GM18951 (cell line): ENCODE data around the gene LCN10.
A peak's percentile ranks its signal among the peaks of the same experiment; 100 is the strongest.

ENCODE experiments used
- POLR2A ChIP-seq: IDR thresholded peaks from 4 replicates; pipeline ENCODE4 v1.6.1; 2011; ENCODE audit warnings: mild to moderate bottlenecking; ENCODE audit not compliant: insufficient read length, insufficient read depth; ENCODE audit errors: extremely low read depth
- in situ Hi-C: fragments of 300-500 bp; cut with MboI; formaldehyde crosslinking; loops from one replicate; pipeline ENCODE4 v1.12.0; 2022; ENCODE audit warnings: low sequenced_read_pairs, mixed read lengths, inconsistent platforms; ENCODE audit not compliant: unreplicated experiment

The LCN10 gene

DNA sequence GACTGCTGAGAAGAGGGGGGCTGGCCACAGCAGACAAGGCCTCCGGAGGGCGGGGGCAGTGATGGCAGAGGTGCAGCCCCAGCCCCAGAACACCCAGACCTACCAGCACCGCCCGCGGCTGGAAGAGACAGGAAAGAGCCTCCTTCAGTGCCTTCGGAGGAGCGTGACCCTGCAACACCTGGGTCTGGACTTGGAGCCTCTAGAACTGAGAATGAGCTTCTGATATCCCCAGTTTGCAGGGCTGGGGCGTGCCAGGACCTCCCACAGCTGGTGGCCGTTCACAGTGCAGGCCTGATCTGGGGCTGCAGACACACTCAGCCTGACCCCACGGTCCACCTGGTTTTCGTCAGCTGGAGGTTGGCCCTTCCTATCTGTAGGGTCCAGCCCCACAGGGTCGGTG is 9.1 kb downstream of the LCN10 start:
- TF ChIP-seq POLR2A, result no peak
- in situ Hi-C loops, result no loop called here

DNA sequence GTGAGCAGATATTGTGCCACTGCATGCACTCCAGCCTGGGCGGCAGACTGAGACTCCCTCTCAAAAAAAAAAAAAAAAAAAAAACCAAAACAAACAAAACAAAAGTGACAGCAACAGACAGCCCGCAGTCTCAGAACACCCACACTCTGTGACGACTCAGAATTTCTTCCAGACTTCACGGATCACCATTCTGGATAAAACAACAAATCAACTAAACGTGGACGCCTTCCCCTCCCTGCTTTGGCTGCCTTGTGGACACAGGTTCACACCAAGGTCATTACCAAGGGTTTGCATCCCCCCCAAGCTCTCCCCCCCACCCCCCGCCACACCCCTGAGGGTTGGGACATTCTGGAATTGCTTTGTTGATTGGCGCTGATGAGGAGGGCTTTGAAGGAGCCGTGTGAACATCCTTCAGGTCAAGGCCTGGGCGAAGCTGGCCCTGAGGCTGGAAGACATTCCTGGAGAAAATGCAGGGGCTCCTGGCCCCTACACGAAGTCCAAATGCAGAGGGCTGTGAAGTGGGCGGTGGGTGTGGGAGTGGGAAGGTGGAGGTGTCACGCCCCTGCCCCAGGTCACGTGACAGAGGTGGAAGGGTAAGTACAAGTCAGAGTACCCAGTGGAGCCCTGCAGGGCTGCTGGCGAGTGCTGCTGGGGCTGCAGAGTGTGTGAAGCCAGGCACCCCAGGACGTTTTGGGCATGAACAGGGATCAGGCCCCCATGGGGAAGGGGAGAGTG is 10.1 kb downstream of the LCN10 start:
- in situ Hi-C loops, result no loop called here
- no peak for TF ChIP-seq POLR2A

DNA sequence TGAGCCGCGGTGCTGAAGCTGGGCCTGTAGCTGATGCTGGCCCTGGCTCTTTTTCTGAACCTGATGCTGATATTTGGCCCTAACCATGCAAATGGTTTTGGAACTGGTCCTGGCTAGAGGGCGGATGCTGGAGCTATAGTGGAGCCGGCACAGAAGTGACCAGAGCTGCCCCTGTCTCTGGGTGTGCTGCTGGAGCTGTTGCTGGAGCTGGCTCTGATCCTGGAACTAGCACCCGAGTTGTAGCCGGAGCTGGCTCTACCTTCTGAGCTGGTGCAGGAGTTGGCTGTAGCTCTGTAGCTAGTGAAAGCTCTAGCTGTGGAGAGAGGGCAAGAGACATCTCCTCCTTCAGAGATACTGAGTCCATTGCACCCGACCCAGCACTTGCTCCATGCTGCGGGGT is 12.8 kb downstream of the LCN10 start:
- in situ Hi-C loops, result no loop called here
- no peak for TF ChIP-seq POLR2A

DNA sequence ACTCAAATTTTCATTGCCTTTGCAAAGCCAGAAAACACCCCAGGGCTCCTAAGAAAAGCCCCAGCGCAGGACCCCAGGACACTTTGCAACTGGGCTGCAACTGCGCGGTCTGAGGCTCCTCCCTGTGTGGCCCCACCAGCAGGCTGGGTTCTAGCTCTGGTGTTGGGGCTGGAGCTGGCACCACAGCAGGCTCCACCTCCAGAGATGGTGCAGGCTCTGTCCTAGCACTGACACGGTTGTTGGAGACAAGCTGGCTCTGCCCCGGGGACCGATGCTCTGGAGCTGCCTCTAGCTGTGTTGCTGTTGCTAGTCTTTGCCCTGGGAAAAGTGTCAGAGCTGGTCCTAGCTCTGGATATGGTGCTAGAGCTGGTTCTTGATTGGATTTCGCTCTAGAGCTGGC is 13.6 kb downstream of the LCN10 start:
- no peak for TF ChIP-seq POLR2A
- in situ Hi-C loops, result no loop called here

DNA sequence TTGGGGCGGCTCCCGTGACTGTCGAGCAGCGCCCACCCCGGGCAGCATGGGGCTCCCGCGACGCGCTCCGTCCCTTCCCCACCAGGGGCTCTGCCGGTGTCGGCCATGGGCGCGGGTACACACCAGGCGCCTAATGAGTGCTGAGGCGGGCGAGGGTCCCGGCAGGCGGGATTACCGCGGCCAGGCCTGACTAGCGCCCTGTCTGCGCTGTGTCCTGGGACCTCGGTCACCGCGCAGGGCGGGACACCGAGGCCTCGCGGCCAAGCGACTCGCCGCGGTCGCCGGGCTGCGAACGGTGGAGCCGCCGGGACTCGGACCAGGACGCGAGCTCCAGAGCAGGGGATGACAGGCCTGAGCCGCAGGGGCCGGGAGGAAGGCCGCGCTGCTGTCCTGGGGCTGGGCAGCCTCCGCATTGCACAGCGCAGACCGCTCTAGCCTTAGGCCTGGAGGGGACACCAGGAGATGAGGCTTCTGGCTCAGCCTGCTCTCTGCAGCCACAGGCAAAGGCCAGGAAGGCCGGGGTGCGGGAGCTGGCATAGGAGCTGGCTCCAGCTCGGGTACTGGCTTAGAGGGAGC is 14.1 kb downstream of the LCN10 start:
- in situ Hi-C loops, result no loop called here
- TF ChIP-seq POLR2A, result no peak

DNA sequence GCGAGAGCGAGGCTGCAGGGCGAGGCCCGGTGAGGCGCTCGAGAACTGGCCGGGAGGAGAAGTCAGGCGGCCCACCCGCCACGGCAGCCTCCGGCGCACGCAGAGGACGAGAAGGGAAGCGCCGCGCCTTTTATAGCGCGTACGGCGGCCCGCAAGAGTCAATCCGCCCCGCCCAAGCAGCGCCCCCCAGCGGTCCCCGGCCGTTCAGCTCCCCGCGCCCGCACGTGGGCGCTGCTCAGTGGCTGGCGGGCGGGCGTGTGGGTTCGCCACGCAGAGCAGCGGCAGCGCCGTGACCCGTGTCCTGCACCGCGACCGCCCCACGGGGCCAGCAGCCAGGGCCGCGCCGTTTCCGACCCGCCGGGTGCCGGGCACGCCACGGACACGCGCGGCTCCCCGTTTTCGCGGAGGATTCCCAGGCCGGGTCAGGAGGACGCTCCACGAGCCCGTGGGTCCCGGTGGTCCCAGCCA is 14.6 kb downstream of the LCN10 start:
- in situ Hi-C loops, result no loop called here
- peak; percentile 99 for TF ChIP-seq POLR2A

DNA sequence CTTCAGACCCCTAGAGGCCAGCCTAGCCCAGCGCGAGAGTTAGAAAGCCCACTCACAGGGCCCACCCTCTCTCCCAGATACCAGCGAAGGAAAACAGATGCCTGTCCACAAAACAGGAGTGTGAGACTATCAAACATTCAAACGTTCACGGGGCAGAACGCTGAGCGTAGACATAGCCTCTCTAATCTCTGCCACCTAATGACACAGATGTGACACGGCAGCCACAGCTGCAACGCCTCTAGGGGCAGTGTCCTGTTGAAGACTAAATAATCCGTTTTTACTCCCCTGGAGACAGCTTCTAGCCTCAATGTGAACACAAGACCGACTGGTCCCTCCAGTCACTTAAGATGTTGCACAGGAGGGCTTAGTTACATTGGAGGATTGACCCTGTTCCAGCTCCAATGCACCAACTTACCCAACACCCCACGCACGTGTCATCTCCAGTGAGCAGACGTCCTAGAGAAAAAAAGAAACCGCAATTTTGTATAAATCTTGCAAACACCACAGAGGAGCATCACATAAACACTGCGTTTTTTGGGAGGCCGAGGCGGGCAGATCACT is 16.0 kb downstream of the LCN10 start:
- in situ Hi-C loops, result no loop called here
- TF ChIP-seq POLR2A, result no peak

DNA sequence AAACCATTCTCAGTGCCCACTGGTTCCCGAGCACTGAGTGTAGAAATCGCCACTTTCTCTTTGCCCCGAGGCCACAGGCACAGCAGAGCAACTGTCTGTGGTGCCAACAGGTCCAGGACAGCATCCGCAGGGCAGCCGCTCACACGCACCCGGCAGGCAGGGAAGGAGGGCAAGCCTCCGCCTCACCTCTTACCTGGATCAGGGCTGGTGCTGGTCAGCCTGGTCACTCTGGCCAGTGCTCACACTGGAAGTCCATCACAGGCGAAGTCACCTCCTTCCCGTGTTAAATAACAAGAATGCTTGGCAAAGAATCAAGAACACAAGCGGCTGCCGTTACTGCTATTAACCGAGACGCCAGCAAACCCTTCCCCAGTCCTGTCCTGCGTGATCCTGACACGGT is 16.6 kb downstream of the LCN10 start:
- TF ChIP-seq POLR2A, result no peak
- in situ Hi-C loops, result no loop called here

DNA sequence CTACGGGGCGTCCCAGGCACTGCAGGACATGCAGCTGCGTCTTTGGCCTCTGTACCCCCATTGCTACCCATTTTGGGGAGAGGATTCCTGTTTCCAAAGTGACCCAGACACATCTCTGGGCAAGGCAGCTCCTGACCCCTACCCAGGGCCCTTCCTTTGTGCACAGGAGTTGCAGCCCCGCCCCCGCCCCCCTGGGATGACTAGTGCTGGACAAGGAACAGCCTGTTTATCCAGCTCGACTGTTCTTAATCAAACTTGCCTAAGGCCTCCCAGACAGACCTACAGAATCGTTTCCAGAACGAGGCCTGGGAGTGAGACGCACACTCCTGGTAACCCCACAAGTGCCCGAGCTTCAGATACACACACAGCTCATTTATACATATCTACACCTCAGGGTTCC is 17.1 kb downstream of the LCN10 start:
- TF ChIP-seq POLR2A, result no peak
- in situ Hi-C loops, result no loop called here

DNA sequence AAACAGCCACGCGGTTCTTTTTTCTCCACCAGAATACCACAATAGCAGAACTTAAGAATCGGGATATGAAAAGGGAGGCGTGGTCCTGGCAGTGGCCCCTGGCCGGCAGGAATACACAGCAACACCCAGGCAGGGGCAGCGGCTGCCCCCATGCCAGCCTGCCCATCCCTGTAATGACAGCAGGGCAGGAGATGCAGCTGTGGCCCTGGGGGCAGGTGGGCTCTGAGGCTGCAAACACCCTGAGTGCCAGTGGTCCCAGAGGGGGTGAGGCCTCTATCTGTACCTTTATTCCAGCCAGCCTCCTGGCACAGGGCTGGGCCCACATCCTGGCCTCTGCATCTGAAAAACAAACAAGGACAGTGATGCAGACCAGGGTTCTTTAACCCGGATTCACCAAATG is 18.0 kb downstream of the LCN10 start:
- in situ Hi-C loops, result no loop called here
- no peak for TF ChIP-seq POLR2A

DNA sequence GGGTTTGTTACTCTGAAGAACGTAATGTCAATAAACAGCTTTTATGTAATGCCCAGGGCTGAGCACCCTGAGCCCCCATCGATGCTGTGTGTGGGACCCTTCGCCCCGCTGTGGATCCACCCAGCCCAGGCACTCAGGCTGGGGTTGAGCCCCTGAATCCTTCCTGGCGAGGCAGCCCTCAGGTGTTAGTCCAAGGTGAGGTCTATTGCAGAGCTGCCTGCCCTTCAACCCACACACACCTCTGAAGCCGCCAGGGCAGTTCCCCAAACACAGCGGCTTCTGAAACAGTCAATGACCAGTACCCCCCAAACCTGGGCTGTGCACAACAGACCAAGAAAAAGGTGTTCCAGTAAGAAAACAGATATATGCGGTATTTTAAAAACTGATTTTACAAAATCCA is 18.8 kb downstream of the LCN10 start:
- in situ Hi-C loops, result no loop called here
- no peak for TF ChIP-seq POLR2A

DNA sequence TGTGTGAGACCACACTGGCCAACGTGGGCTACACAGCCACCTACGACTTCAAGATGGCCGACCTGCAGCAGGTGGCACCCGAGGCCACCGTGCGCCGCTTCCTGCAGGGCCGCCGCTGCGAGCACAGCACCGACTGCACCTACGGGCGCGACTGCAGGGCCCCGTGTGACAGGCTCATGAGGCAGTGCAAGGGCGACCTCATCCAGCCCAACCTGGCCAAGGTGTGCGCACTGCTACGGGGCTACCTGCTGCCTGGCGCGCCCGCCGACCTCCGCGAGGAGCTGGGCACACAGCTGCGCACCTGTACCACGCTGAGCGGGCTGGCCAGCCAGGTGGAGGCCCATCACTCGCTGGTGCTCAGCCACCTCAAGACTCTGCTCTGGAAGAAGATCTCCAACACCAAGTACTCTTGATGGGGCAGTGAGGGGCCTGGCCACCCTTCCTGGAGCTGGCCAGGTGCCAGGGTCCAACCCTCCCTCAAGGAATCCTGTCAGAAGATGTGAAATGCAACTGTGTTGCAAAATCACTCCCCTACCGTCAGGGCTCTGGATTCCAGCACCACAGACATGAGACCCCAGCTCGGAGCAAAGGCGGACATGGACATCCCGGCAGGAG is 19.3 kb downstream of the LCN10 start:
- peak; percentile 33 for TF ChIP-seq POLR2A
- in situ Hi-C loops, result no loop called here

DNA sequence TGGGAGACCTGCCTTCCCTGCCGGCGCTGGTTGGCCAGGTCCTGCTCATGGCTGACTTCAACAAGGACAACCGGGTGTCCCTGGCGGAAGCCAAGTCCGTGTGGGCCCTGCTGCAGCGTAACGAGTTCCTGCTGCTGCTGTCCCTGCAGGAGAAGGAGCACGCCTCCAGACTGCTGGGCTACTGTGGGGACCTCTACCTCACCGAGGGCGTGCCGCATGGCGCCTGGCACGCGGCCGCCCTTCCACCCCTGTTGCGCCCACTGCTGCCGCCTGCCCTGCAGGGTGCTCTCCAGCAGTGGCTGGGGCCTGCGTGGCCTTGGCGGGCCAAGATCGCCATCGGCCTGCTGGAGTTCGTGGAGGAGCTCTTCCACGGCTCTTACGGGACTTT is 19.8 kb downstream of the LCN10 start:
- in situ Hi-C loops, result no loop called here
- TF ChIP-seq POLR2A, result no peak
